A549 treated with AZD9567 at 1 μM for 4 hours (cell line): ENCODE data around the gene RTTN. TPM values are rescaled to one million over a fixed set of nuclear protein-coding genes. Genes with fewer than 3 reads are reported as not detected.

Source experiments
- total RNA-seq: library from RNA; stranded (reverse); fragments of 200-300 nt; extraction: Qiagen RNA extraction; gene quantifications from 5 replicates; pipeline ENCODE4 v1.2.3, GENCODE V29; 2022; ENCODE audit not compliant: insufficient read depth

Gene RTTN, protein sequence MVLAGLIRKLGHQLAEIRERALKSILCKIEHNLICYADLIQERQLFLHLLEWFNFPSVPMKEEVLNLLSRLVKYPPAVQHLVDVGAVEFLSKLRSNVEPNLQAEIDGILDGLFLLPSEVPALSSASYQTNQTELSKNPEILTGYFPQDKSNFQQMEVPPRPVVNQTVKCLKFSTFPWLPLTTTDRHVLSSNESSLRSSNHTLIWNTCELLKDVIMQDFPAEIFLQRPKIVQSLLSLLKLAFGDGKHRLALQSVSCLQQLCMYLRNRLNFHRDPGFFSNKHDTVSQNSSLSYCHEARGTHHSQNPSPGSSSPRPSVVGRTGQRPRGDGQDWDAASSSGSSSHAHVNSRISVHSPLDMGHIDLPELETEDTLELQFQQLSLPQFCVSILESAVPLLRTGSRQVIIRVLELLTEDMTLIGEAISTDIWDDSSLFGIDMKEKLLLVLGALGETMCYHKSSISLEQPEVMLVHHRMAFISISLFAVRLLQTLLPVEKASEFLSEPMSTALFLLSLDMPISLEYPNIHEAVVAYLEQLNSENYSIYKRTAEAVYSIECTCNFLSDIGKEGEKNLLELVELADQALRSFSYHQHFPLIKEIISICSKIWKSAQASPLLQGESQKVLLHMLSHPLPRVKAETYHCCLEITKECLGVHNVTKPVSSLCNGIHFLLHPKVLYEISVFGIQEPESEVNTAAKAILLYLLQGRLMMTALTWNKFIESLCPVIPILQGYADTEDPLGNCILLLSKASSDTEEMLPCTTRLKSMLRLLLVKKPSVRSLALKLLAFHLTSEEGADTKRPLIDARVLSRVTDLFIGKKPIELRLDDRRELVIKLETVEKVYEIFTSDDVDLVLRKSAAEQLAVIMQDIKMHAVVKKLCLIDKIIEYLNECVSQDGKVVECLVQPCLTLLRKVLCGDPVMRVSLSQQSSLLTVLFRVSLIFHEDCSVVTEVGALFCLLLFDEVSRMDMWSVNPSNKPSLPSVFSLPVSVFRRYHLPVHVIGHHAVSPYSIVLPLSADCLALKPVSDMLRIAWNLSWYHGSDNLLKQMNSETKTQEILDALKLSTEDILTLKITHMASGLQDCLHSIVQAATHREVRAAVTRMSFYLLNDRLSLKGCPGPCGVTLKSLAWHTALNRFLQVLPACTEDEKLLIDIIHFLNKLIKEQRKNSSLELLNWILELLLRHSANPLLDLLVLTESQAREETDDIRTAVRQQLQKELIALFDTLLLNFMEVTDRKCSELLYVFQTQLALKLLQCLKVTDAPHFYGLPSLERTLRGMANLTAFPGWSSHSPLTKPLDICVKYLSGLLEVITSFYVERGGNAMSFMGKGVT (N-terminal part only)
- total RNA-seq: 3.5 to 7.3 TPM (median 5.2 TPM) in 5 replicates

DNA sequence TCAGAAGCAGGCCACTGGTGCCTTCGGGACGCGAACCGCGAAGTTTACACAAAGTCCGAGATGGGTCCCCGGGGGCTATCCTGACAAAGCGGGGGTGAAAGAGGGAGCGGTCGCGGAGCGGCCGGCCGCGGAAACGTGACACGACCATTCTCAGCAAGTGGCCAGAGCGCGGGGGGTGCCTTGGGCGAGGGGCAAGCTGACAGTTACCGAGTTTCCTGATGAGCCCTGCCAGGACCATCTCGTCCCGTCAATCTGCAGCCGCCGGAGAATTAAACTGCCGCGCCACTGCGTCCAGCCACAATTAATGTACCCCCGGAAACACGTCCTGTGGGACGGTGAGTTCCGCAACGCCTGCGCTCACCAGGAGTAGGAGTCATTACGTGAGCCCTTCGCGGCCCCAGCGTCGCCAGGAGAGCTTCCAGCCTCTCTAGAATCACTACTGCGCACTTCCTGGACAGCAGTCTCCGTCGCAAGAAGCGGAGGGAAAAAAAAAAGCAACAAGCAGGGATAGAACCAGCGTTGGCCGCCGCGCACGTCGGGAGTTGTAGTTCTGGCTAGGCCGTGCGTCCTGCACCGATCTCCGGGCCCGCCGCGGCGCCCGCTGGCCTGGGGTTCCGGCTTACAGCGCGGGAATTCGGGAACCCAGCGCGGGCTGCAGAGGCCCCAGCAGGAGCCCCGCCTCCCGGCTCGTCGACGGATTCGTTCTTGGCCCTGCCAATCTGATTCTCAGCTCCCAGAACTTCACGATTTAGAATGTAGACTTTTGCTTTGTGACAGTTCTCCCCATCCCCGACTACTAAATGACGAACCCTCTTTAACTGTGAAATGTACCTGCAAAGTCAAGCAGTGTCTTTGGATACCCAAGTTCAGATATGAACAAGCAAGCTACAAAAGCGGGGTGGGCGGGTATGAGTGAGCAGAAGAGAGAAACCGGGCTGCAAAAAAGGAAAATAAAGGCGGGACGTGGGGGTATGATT, at the start of gene RTTN:
Gene RTTN (minus strand): TSS at position 267 of the 977 bp plus-strand sequence. CDS start 29 bp downstream, at position 238.

Other genes starting within 250 kb of the RTTN start
- 21.7 to 29.0 TPM (median 27.2 TPM) in 5 replicates for gene SOCS6, start 83.4 kb upstream of the RTTN start, total RNA-seq